Progenitor cell of endocrine pancreas (in vitro differentiated cells): ENCODE results near the gene NFIX. TPM values are rescaled to one million over a fixed set of nuclear protein-coding genes. Genes with fewer than 3 reads are reported as not detected.

Source experiments
- DNase-seq: peaks from one replicate; pipeline ENCODE4 v3.0.0; 2021; ENCODE audit warnings: low spot score; ENCODE audit not compliant: unreplicated experiment
- H3K27ac Mint-ChIP-seq: 2 replicates; pipeline ENCODE4 v1.8.0; 2021; ENCODE audit warnings: mild to moderate bottlenecking, moderate library complexity, mixed read lengths
- H3K27me3 Mint-ChIP-seq: 2 replicates; pipeline ENCODE4 v1.8.0; 2021; ENCODE audit warnings: mixed read lengths
- H3K36me3 Mint-ChIP-seq: 2 replicates; pipeline ENCODE4 v1.8.0; 2022; ENCODE audit warnings: mixed read lengths; ENCODE audit not compliant: insufficient read depth
- H3K4me1 Mint-ChIP-seq: 2 replicates; pipeline ENCODE4 v1.8.0; 2021; ENCODE audit warnings: low read depth, mixed read lengths
- H3K4me3 Mint-ChIP-seq: 2 replicates; pipeline ENCODE4 v1.8.0; 2021; ENCODE audit warnings: low read depth, mild to moderate bottlenecking, moderate library complexity, mixed read lengths
- H3K9me3 Mint-ChIP-seq: 2 replicates; pipeline ENCODE4 v1.8.0; 2021; ENCODE audit warnings: low read depth, mixed read lengths
- CTCF ChIP-seq: fragments of 200-600 bp; sonication (generic); IDR thresholded peaks from one replicate; pipeline ENCODE4 v1.5.0; 2021; ENCODE audit warnings: antibody characterized with exemption, mild to moderate bottlenecking; ENCODE audit not compliant: unreplicated experiment
- total RNA-seq: library from RNA; stranded (reverse); gene quantifications from 2 replicates; pipeline ENCODE4 v1.2.1, GENCODE V29; 2021

NFIX gene
- total RNA-seq, 1 donor from 2014 or later: 0.46 TPM

- H3K9me3 Mint-ChIP-seq: no peaks in the 10 kb centered on the region
- H3K27me3 Mint-ChIP-seq: peaks cover 87% of the 10 kb centered on the region
- no peak overlapping the region for H3K27ac Mint-ChIP-seq
- H3K4me3 Mint-ChIP-seq: no peak overlapping the region
- DNase-seq: no peak
- no peaks in the 10 kb centered on the region for H3K36me3 Mint-ChIP-seq
- H3K4me1 Mint-ChIP-seq: no peaks in the 10 kb centered on the region
- TF ChIP-seq CTCF: no peak
These were observed 42.5 kb downstream of the NFIX start for GRCh38 chr19:13037731-13038130.

DNA sequence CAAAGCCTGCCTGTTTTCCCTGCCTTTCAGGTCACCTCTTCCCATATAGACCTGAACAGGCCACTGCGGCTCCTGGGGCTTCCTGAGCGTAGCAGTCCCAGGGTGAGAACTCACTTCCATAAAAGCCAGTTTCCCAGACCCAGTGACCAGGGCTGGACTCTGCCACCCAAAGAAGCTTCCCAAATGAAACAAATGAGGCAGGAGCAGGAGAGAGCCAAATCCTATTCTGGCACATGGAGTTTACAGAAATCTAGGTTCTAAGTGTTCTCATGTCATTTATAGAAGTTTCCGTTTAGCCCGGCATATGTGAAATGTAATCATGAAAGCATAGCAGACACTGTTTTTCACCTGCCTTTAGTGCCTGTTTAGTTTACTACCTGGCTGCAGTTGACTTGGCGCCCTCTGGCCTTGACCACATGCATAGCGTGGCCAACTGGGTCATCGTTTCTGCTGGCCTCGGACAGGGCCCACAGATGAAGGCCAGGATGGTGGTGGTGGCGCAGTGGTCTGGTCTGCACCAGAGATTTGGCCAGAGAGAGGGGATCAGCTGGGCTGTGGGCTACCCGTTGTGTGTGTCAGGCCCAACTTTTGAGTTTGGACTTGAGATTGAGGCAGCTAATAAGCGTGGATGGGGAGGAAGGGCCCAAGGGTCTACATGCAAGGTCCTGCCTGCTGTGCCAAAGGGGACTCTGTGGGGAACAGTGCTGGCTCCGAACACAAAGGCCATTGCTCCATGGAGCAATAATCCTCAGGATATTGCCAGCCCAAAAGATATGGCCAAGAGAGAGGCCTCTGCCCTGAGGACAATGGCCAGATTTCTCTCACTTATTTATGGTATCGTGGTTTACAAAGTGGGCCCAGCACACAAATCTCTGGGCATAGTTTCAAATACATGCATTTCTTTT, 43.3 kb downstream of the NFIX start:
- Mint-ChIP-seq H3K27me3 (peaks cover 90% of the 10 kb centered on the region), H3K36me3 (no peaks in the 10 kb centered on the region), H3K9me3 (no peaks in the 10 kb centered on the region), H3K27ac (no peak overlapping the region), H3K4me1 (no peaks in the 10 kb centered on the region), H3K4me3 (no peak overlapping the region)
- TF ChIP-seq CTCF: no peak
- no peak for DNase-seq

GRCh38 chr19:13039211-13039789, 44.0 kb downstream of the NFIX start:
- no peak for TF ChIP-seq CTCF
- no peak overlapping the region for H3K27ac Mint-ChIP-seq
- no peaks in the 10 kb centered on the region for H3K9me3 Mint-ChIP-seq
- H3K36me3 Mint-ChIP-seq: no peaks in the 10 kb centered on the region
- no peak overlapping the region for H3K4me3 Mint-ChIP-seq
- H3K27me3 Mint-ChIP-seq: peaks cover 89% of the 10 kb centered on the region
- peaks cover 2% of the 10 kb centered on the region for H3K4me1 Mint-ChIP-seq
- no peak for DNase-seq

DNA sequence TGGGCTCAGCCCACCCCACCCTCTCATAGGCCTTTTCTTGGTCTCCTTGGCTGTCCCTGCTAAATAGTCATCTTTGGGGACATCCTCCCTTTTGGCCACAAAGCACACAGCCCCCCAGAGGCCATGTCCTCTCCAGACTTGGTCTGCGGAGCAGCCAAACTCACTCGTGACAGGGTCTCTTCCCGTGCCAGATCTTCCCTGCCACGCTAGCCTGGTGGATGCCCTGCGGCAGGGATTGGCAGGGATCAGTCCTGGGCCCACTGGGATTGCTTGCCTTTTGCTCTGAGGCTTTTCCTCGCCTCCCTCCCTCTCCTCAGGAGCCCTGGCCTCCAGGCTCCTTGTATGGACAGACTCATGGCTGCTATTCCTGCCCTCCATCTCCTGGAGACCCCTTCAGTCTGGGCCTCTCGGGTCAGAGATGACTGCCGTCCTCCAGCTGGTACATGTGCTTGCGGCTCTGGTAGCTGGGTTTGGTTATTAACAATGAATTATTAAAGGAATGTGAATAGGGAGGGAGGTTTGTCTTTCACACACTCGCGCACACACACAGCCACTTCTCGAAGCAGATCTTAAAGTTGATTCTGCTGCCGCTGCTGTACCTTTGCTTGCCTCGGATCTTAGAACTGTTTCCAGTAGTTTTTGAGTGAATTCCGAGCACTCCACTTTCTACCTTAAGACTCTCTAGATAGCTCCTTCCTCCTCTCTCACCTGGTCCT, 45.1 kb downstream of the NFIX start:
- H3K4me3 Mint-ChIP-seq: no peak overlapping the region
- no peak for DNase-seq
- no peak overlapping the region for H3K27ac Mint-ChIP-seq
- H3K9me3 Mint-ChIP-seq: no peaks in the 10 kb centered on the region
- peaks cover 8% of the 10 kb centered on the region for H3K4me1 Mint-ChIP-seq
- H3K27me3 Mint-ChIP-seq: peaks cover 89% of the 10 kb centered on the region
- H3K36me3 Mint-ChIP-seq: no peaks in the 10 kb centered on the region
- no peak for TF ChIP-seq CTCF

- H3K9me3 Mint-ChIP-seq: no peaks in the 10 kb centered on the region
- H3K27me3 Mint-ChIP-seq: peaks cover 90% of the 10 kb centered on the region
- H3K4me3 Mint-ChIP-seq: no peak overlapping the region
- no peak for TF ChIP-seq CTCF
- no peak for DNase-seq
- H3K36me3 Mint-ChIP-seq: no peaks in the 10 kb centered on the region
- H3K4me1 Mint-ChIP-seq: peaks cover 8% of the 10 kb centered on the region
- H3K27ac Mint-ChIP-seq: no peak overlapping the region
These were observed 45.6 kb downstream of the NFIX start for GRCh38 chr19:13040948-13041292.
